Kidney (tissue), 14 donors: ENCODE data around the gene SLC4A7. TPM values are rescaled to one million over a fixed set of nuclear protein-coding genes. Genes with fewer than 3 reads are reported as not detected.
"Not testable (repeated sequence)": the region's sequence is repeated elsewhere in the genome, so short reads cannot be mapped to it uniquely, and the experiment has no call there.

Experiments
- DNase-seq, 5 donors: peaks; one replicate each; pipeline ENCODE4 v3.0.0-alpha.2; 2013 to 2020
- FAIRE-seq: peaks from 2 replicates; lab custom pipeline; 2012; peaks lifted over from hg19 to GRCh38; lab: Jason Lieb, UNC
- H3K27ac ChIP-seq, 2 donors: one replicate each; pipeline ENCODE4 v1.7.0; 2013; ENCODE audit warnings: low read depth in 2 of 2, low read length in 2 of 2, inconsistent platforms in 1 of 2
- H3K27me3 ChIP-seq: one replicate; pipeline ENCODE4 v1.7.1; 2013; ENCODE audit warnings: low read length, inconsistent platforms; ENCODE audit not compliant: control insufficient read depth, insufficient read depth
- H3K36me3 ChIP-seq, 3 donors: one replicate each; pipeline versions ENCODE4 v1.7.0 to v1.7.1; 2013; ENCODE audit warnings: low read length in 3 of 3, control low read depth in 1 of 3, inconsistent platforms in 1 of 3; ENCODE audit not compliant: insufficient read depth in 3 of 3, control insufficient read depth in 2 of 3
- H3K4me1 ChIP-seq, 3 donors: one replicate each; pipeline versions ENCODE4 v1.7.0 to v1.7.1; 2013; ENCODE audit warnings: low read length in 3 of 3, inconsistent platforms in 1 of 3, low read depth in 1 of 3; ENCODE audit not compliant: control insufficient read depth in 2 of 3, insufficient read depth in 2 of 3
- H3K4me3 ChIP-seq, 3 donors: one replicate each; pipeline versions ENCODE4 v1.7.0 to v1.8.1; 2013; ENCODE audit warnings: low read length in 3 of 3, control low read depth in 1 of 3, inconsistent platforms in 1 of 3
- H3K9ac ChIP-seq, 3 donors: one replicate each; pipeline versions ENCODE4 v1.7.0 to v1.7.1; 2013; ENCODE audit warnings: low read length in 3 of 3, control low read depth in 1 of 3, inconsistent platforms in 1 of 3
- H3K9me3 ChIP-seq, 3 donors: one replicate each; pipeline versions ENCODE4 v1.7.0 to v1.7.1; 2013; ENCODE audit warnings: low read length in 3 of 3, control low read depth in 1 of 3, inconsistent platforms in 1 of 3; ENCODE audit not compliant: control insufficient read depth in 2 of 3, insufficient read depth in 1 of 3
- intact Hi-C: fragments of 100-400 bp; cut with DNase I; formaldehyde crosslinking; loops from one replicate; pipeline ENCODE4 v1.11.1; 2022
- polyA plus RNA-seq: library from polyadenylated mRNA; stranded (reverse); fragments of 350-450 nt; fragmentation: Illumina TruSeq; extraction: RNeasy Lipid Tissue Mini Kit (QIAGEN cat#74804); gene quantifications from one replicate; pipeline ENCODE4 v1.2.3, GENCODE V29; 2014; ENCODE audit warnings: low read depth, low replicate concordance; ENCODE audit not compliant: insufficient read depth
- total RNA-seq: library from RNA; stranded (reverse); fragmentation: NEBNext Ultra II Directional; extraction: Animal tissue kit (Norgen Biotek cat#: 25700); gene quantifications from one replicate; pipeline ENCODE4 v1.2.1, GENCODE V29; 2021
- TF ChIP-seq, protein P1 (sequence below): IDR thresholded peaks from 3 replicates; pipeline ENCODE4 v1.5.1; 2012; ENCODE audit warnings: mild to moderate bottlenecking, moderate library complexity, borderline replicate concordance; ENCODE audit not compliant: insufficient read depth; ENCODE audit errors: extremely low read depth
- donor health status: control.
- donor health status: control.
- donor health status: control.
- donor health status: control.
- donor health status: control.
- donor health status: DM: yes; HTN: yes; CAD: no.
- donor health status: Normal renal cell carcinoma (clear cell type).

The SLC4A7 gene
- total and polyA plus RNA-seq, 2 donors from 2014 or later = 3.5 to 47.5 TPM

DNA sequence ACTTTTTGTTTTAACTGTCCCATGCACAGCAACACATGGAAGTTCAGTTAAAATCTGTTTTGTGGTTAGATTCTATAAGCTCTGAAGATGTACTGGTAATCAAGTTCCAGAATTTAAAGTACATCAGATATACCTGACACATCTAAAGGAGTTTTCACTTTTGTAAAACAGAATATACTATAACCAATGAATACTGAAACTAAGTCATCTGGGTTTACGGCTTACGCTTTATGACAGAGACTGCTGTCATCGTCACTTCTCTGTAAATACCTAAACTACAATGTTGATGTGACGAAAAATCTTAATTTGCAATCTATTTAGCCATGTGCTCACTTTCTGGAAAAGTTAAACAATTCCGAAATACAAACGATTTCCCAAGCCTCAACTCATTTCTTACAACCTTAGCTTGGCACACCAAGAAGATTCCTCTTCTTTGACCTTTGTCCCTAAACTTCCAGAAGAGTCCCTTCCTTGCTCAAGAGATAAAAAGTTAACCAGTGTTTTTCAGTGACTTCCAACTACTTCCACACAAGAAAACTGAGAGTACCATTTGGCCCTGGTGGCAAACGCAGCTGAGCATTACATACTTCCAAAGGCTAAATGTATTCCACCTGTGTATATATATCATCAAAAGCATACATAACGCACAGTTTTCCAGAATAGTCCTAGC lies 58.2 kb downstream of the SLC4A7 start:
- Histone ChIP-seq H3K4me3 (peak overlapping the region in 2 of 3 donors; percentile 26 to 30), H3K9me3 (no peaks in the 10 kb centered on the region), H3K27ac (peak overlapping the region; percentile 46 to 81), H3K27me3 (no peaks in the 10 kb centered on the region), H3K36me3 (peaks cover 0 to 3% (median 0%) of the 10 kb centered on the region in 3 donors), H3K4me1 (peaks cover 0 to 3% (median 0%) of the 10 kb centered on the region in 3 donors), H3K9ac (no peak overlapping the region)
- peak; percentile 57 for FAIRE-seq
- TF ChIP-seq, protein P1, sequence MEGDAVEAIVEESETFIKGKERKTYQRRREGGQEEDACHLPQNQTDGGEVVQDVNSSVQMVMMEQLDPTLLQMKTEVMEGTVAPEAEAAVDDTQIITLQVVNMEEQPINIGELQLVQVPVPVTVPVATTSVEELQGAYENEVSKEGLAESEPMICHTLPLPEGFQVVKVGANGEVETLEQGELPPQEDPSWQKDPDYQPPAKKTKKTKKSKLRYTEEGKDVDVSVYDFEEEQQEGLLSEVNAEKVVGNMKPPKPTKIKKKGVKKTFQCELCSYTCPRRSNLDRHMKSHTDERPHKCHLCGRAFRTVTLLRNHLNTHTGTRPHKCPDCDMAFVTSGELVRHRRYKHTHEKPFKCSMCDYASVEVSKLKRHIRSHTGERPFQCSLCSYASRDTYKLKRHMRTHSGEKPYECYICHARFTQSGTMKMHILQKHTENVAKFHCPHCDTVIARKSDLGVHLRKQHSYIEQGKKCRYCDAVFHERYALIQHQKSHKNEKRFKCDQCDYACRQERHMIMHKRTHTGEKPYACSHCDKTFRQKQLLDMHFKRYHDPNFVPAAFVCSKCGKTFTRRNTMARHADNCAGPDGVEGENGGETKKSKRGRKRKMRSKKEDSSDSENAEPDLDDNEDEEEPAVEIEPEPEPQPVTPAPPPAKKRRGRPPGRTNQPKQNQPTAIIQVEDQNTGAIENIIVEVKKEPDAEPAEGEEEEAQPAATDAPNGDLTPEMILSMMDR = no peak
- intact Hi-C loops = no loop called here
- peak in 1 of 5 donors; percentile 5 for DNase-seq

DNA sequence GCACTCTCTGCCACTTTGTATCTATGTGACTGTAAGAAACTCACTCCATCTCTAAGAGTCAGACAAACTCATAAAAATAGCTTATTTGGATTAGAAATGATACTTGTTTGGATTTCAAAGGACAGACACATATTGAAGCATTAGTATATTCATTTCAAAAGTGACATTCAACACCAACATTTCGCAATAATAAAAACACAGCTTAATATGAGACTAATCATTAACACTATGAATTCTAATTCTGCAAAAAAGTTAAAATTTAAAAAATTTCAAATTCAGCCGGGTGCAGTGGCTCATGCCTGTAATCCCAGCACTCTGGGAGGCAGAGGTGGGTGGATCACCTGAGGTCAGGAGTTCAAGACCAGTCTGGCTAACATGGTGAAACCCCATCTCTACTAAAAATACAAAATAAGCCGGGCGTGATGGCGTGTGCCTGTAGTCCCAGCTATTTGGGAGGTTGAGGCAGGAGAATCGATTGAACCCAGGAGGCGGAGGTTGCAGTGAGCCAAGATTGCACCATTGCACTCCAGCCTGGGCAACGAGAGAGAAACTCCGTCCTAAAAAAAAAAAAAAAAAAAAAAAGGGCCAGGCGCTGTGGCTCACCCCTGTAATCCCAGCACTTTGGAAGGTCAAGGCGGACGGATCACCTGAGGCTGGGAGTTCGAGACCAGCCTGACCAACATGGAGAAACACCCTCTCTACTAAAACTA lies 59.2 kb downstream of the SLC4A7 start:
- H3K27me3 ChIP-seq, H3K9me3 ChIP-seq, H3K9ac ChIP-seq, H3K4me3 ChIP-seq, DNase-seq, intact Hi-C loops, H3K36me3 ChIP-seq, H3K27ac ChIP-seq, FAIRE-seq, H3K4me1 ChIP-seq: not testable (repeated sequence)

- no peak overlapping the region for H3K27ac ChIP-seq
- H3K36me3 ChIP-seq = no peaks in the 10 kb centered on the region
- TF ChIP-seq, protein P1 = no peak
- no peak overlapping the region for H3K4me3 ChIP-seq
- peaks cover 0 to 3% (median 0%) of the 10 kb centered on the region in 3 donors for H3K4me1 ChIP-seq
- FAIRE-seq (no peak), DNase-seq (peak in 2 of 5 donors; percentile 16 to 22)
- H3K9ac ChIP-seq = no peak overlapping the region
- H3K9me3 ChIP-seq = no peaks in the 10 kb centered on the region
- intact Hi-C loops = no loop called here
- no peaks in the 10 kb centered on the region for H3K27me3 ChIP-seq
Observed at GRCh38 chr3:27423463-27423862, 60.7 kb downstream of the SLC4A7 start.

- no peak overlapping the region for H3K4me3 ChIP-seq
- peaks cover 0 to 3% (median 0%) of the 10 kb centered on the region in 3 donors for H3K36me3 ChIP-seq
- no peak for DNase-seq
- H3K4me1 ChIP-seq = peaks cover 0 to 3% (median 0%) of the 10 kb centered on the region in 3 donors
- no peaks in the 10 kb centered on the region for H3K9me3 ChIP-seq
- no peak overlapping the region for H3K9ac ChIP-seq
- TF ChIP-seq, protein P1 = no peak
- H3K27ac ChIP-seq = no peak overlapping the region
- no peak for FAIRE-seq
- intact Hi-C loops = no loop called here
- H3K27me3 ChIP-seq = no peaks in the 10 kb centered on the region
Observed at GRCh38 chr3:27422617-27423016, 61.6 kb downstream of the SLC4A7 start.
